ENCODE data around the gene LDLRAD3. TPM values are rescaled to one million over a fixed set of nuclear protein-coding genes. Genes with fewer than 3 reads are reported as not detected.

LDLRAD3 gene
- total and polyA plus RNA-seq, 4 donors, result 20.9 to 25.6 (median 22.8) TPM

- DNase-seq (ENCODE audit: low read depth in 4 of 6, low spot score in 6 of 6), result peak in 2 of 6 donors; percentile 60 to 73
- Histone ChIP-seq H3K27ac (ENCODE audit: low read depth, low read length) (no peak overlapping the region), H3K4me3 (ENCODE audit: low read depth, low read length) (no peak overlapping the region), H3K9me3 (ENCODE audit: control insufficient read depth, insufficient read depth, low read length) (no peaks in the 10 kb centered on the region), H3K4me1 (ENCODE audit: control insufficient read depth, insufficient read depth, low read length) (no peaks in the 10 kb centered on the region), H3K36me3 (ENCODE audit: control insufficient read depth, insufficient read depth, low read length) (peaks cover 4% of the 10 kb centered on the region), H3K27me3 (ENCODE audit: control insufficient read depth, insufficient read depth, low read length) (no peaks in the 10 kb centered on the region)
- no CpG with 5 or more reads among the region's 3 CpGs for WGBS (ENCODE audit: insufficient coverage)
Observed at GRCh38 chr11:36201411-36201810, 257.5 kb downstream of the LDLRAD3 start.

- peak in 2 of 6 donors; percentile 36 to 56 for DNase-seq (ENCODE audit: low read depth in 4 of 6, low spot score in 6 of 6)
- Histone ChIP-seq H3K4me1 (ENCODE audit: control insufficient read depth, insufficient read depth, low read length) (no peaks in the 10 kb centered on the region), H3K9me3 (ENCODE audit: control insufficient read depth, insufficient read depth, low read length) (no peaks in the 10 kb centered on the region), H3K27me3 (ENCODE audit: control insufficient read depth, insufficient read depth, low read length) (no peaks in the 10 kb centered on the region), H3K27ac (ENCODE audit: low read depth, low read length) (no peak overlapping the region), H3K36me3 (ENCODE audit: control insufficient read depth, insufficient read depth, low read length) (no peaks in the 10 kb centered on the region), H3K4me3 (ENCODE audit: low read depth, low read length) (no peak overlapping the region)
- WGBS (ENCODE audit: insufficient coverage), result 69% methylated on average over 2 of the region's 3 CpGs
Observed at GRCh38 chr11:36205536-36205935, 261.7 kb downstream of the LDLRAD3 start.

GRCh38 chr11:36210529-36210928 lies 266.7 kb downstream of the LDLRAD3 start:
- H3K4me1 ChIP-seq (ENCODE audit: control insufficient read depth, insufficient read depth, low read length), result peaks cover 39% of the 10 kb centered on the region
- no peaks in the 10 kb centered on the region for H3K36me3 ChIP-seq (ENCODE audit: control insufficient read depth, insufficient read depth, low read length)
- no peak overlapping the region for H3K4me3 ChIP-seq (ENCODE audit: low read depth, low read length)
- DNase-seq (ENCODE audit: low read depth in 4 of 6, low spot score in 6 of 6), result no peak
- H3K27ac ChIP-seq (ENCODE audit: low read depth, low read length), result no peak overlapping the region
- WGBS (ENCODE audit: insufficient coverage), result 80% methylated on average over 1 of the region's 2 CpGs
- no peaks in the 10 kb centered on the region for H3K27me3 ChIP-seq (ENCODE audit: control insufficient read depth, insufficient read depth, low read length)
- H3K9me3 ChIP-seq (ENCODE audit: control insufficient read depth, insufficient read depth, low read length), result no peaks in the 10 kb centered on the region

- 20% methylated on average over 1 of the region's 8 CpGs for WGBS (ENCODE audit: insufficient coverage)
- peak in 1 of 6 donors; percentile 80 for DNase-seq (ENCODE audit: low read depth in 4 of 6, low spot score in 6 of 6)
- Histone ChIP-seq H3K4me1 (ENCODE audit: control insufficient read depth, insufficient read depth, low read length) (peaks cover 45% of the 10 kb centered on the region), H3K27ac (ENCODE audit: low read depth, low read length) (peak overlapping the region; percentile 63), H3K9me3 (ENCODE audit: control insufficient read depth, insufficient read depth, low read length) (no peaks in the 10 kb centered on the region), H3K4me3 (ENCODE audit: low read depth, low read length) (no peak overlapping the region), H3K36me3 (ENCODE audit: control insufficient read depth, insufficient read depth, low read length) (no peaks in the 10 kb centered on the region), H3K27me3 (ENCODE audit: control insufficient read depth, insufficient read depth, low read length) (no peaks in the 10 kb centered on the region)
Observed at GRCh38 chr11:36211761-36212430, 268.0 kb downstream of the LDLRAD3 start.

- Histone ChIP-seq H3K4me3 (ENCODE audit: low read depth, low read length) (no peak overlapping the region), H3K36me3 (ENCODE audit: control insufficient read depth, insufficient read depth, low read length) (no peaks in the 10 kb centered on the region), H3K27me3 (ENCODE audit: control insufficient read depth, insufficient read depth, low read length) (no peaks in the 10 kb centered on the region), H3K9me3 (ENCODE audit: control insufficient read depth, insufficient read depth, low read length) (no peaks in the 10 kb centered on the region), H3K4me1 (ENCODE audit: control insufficient read depth, insufficient read depth, low read length) (peaks cover 45% of the 10 kb centered on the region), H3K27ac (ENCODE audit: low read depth, low read length) (peak overlapping the region; percentile 63)
- DNase-seq (ENCODE audit: low read depth in 4 of 6, low spot score in 6 of 6), result peak in 5 of 6 donors; percentile 56 to 96 (median 74)
- 25% methylated on average over 5 of the region's 7 CpGs for WGBS (ENCODE audit: insufficient coverage)
Observed at GRCh38 chr11:36212564-36213392, 268.9 kb downstream of the LDLRAD3 start.

- Histone ChIP-seq H3K4me3 (ENCODE audit: low read depth, low read length) (no peak overlapping the region), H3K9me3 (ENCODE audit: control insufficient read depth, insufficient read depth, low read length) (no peaks in the 10 kb centered on the region), H3K27me3 (ENCODE audit: control insufficient read depth, insufficient read depth, low read length) (no peaks in the 10 kb centered on the region), H3K27ac (ENCODE audit: low read depth, low read length) (peak overlapping the region; percentile 63), H3K36me3 (ENCODE audit: control insufficient read depth, insufficient read depth, low read length) (no peaks in the 10 kb centered on the region), H3K4me1 (ENCODE audit: control insufficient read depth, insufficient read depth, low read length) (peaks cover 45% of the 10 kb centered on the region)
- 41% methylated on average over 7 of the region's 7 CpGs for WGBS (ENCODE audit: insufficient coverage)
- DNase-seq (ENCODE audit: low read depth in 4 of 6, low spot score in 6 of 6), result no peak
Observed at GRCh38 chr11:36213393-36213840, 269.6 kb downstream of the LDLRAD3 start.

GRCh38 chr11:36214480-36214879 lies 270.6 kb downstream of the LDLRAD3 start:
- no CpG with 5 or more reads among the region's 3 CpGs for WGBS (ENCODE audit: insufficient coverage)
- H3K4me3 ChIP-seq (ENCODE audit: low read depth, low read length), result no peak overlapping the region
- H3K36me3 ChIP-seq (ENCODE audit: control insufficient read depth, insufficient read depth, low read length), result no peaks in the 10 kb centered on the region
- no peaks in the 10 kb centered on the region for H3K9me3 ChIP-seq (ENCODE audit: control insufficient read depth, insufficient read depth, low read length)
- no peaks in the 10 kb centered on the region for H3K27me3 ChIP-seq (ENCODE audit: control insufficient read depth, insufficient read depth, low read length)
- H3K4me1 ChIP-seq (ENCODE audit: control insufficient read depth, insufficient read depth, low read length), result peaks cover 45% of the 10 kb centered on the region
- no peak overlapping the region for H3K27ac ChIP-seq (ENCODE audit: low read depth, low read length)
- no peak for DNase-seq (ENCODE audit: low read depth in 4 of 6, low spot score in 6 of 6)

GRCh38 chr11:36214976-36215692 lies 271.3 kb downstream of the LDLRAD3 start:
- no peak for DNase-seq (ENCODE audit: low read depth in 4 of 6, low spot score in 6 of 6)
- no peaks in the 10 kb centered on the region for H3K36me3 ChIP-seq (ENCODE audit: control insufficient read depth, insufficient read depth, low read length)
- no peaks in the 10 kb centered on the region for H3K27me3 ChIP-seq (ENCODE audit: control insufficient read depth, insufficient read depth, low read length)
- no peak overlapping the region for H3K4me3 ChIP-seq (ENCODE audit: low read depth, low read length)
- no peaks in the 10 kb centered on the region for H3K9me3 ChIP-seq (ENCODE audit: control insufficient read depth, insufficient read depth, low read length)
- no peak overlapping the region for H3K27ac ChIP-seq (ENCODE audit: low read depth, low read length)
- H3K4me1 ChIP-seq (ENCODE audit: control insufficient read depth, insufficient read depth, low read length), result peaks cover 45% of the 10 kb centered on the region
- 46% methylated on average over 13 of the region's 13 CpGs for WGBS (ENCODE audit: insufficient coverage)

GRCh38 chr11:36215693-36216060 lies 271.8 kb downstream of the LDLRAD3 start:
- Histone ChIP-seq H3K27ac (ENCODE audit: low read depth, low read length) (no peak overlapping the region), H3K4me1 (ENCODE audit: control insufficient read depth, insufficient read depth, low read length) (peaks cover 45% of the 10 kb centered on the region)
- 46% methylated on average over 7 of the region's 7 CpGs for WGBS (ENCODE audit: insufficient coverage)

More at GRCh38 chr11:36215693-36216060, 271.8 kb downstream of the LDLRAD3 start:
- no peaks in the 10 kb centered on the region for H3K36me3 ChIP-seq (ENCODE audit: control insufficient read depth, insufficient read depth, low read length)
- no peaks in the 10 kb centered on the region for H3K27me3 ChIP-seq (ENCODE audit: control insufficient read depth, insufficient read depth, low read length)
- H3K9me3 ChIP-seq (ENCODE audit: control insufficient read depth, insufficient read depth, low read length), result no peaks in the 10 kb centered on the region
- no peak overlapping the region for H3K4me3 ChIP-seq (ENCODE audit: low read depth, low read length)
- DNase-seq (ENCODE audit: low read depth in 4 of 6, low spot score in 6 of 6), result peak in 1 of 6 donors; percentile 49

Measured in spinal cord (tissue), 10 donors.